ENCODE measurements around the gene HDGFL2.

HDGFL2 gene

GRCh38 chr19:4510435-4511255, 38.5 kb downstream of the HDGFL2 start:
- Histone ChIP-seq H3K4me1 (ENCODE audit: control insufficient read depth, insufficient read depth, low read length, unreplicated experiment) (peaks cover 8% of the 10 kb centered on the region), H3K27ac (ENCODE audit: low read depth, low read length) (no peak overlapping the region), H3K36me3 (ENCODE audit: insufficient read depth, low read length) (no peaks in the 10 kb centered on the region), H3K79me2 (ENCODE audit: control insufficient read depth, insufficient read depth, low read length, unreplicated experiment) (no peaks in the 10 kb centered on the region), H3K27me3 (ENCODE audit: insufficient read depth, low read length) (no peaks in the 10 kb centered on the region), H3K4me3 (ENCODE audit: low read depth, low read length) (no peak overlapping the region), H2AFZ (ENCODE audit: low read length, unreplicated experiment) (no peak overlapping the region)

- H3K4me3 ChIP-seq (ENCODE audit: low read depth, low read length) = no peak overlapping the region
- H3K27ac ChIP-seq (ENCODE audit: low read depth, low read length) = no peak overlapping the region
- no peaks in the 10 kb centered on the region for H3K79me2 ChIP-seq (ENCODE audit: control insufficient read depth, insufficient read depth, low read length, unreplicated experiment)
- no peak overlapping the region for H2AFZ ChIP-seq (ENCODE audit: low read length, unreplicated experiment)
- H3K27me3 ChIP-seq (ENCODE audit: insufficient read depth, low read length) = no peaks in the 10 kb centered on the region
- H3K36me3 ChIP-seq (ENCODE audit: insufficient read depth, low read length) = no peaks in the 10 kb centered on the region
- peaks cover 5% of the 10 kb centered on the region for H3K4me1 ChIP-seq (ENCODE audit: control insufficient read depth, insufficient read depth, low read length, unreplicated experiment)
Measured at GRCh38 chr19:4511300-4512054, 39.4 kb downstream of the HDGFL2 start.

GRCh38 chr19:4512070-4512469, 40.0 kb downstream of the HDGFL2 start:
- no peak overlapping the region for H2AFZ ChIP-seq (ENCODE audit: low read length, unreplicated experiment)
- no peaks in the 10 kb centered on the region for H3K36me3 ChIP-seq (ENCODE audit: insufficient read depth, low read length)
- no peaks in the 10 kb centered on the region for H3K79me2 ChIP-seq (ENCODE audit: control insufficient read depth, insufficient read depth, low read length, unreplicated experiment)
- H3K4me3 ChIP-seq (ENCODE audit: low read depth, low read length) = no peak overlapping the region
- H3K27ac ChIP-seq (ENCODE audit: low read depth, low read length) = no peak overlapping the region
- no peaks in the 10 kb centered on the region for H3K27me3 ChIP-seq (ENCODE audit: insufficient read depth, low read length)
- no peaks in the 10 kb centered on the region for H3K4me1 ChIP-seq (ENCODE audit: control insufficient read depth, insufficient read depth, low read length, unreplicated experiment)

GRCh38 chr19:4513248-4513647, 41.2 kb downstream of the HDGFL2 start:
- Histone ChIP-seq H3K79me2 (ENCODE audit: control insufficient read depth, insufficient read depth, low read length, unreplicated experiment) (no peaks in the 10 kb centered on the region), H3K4me1 (ENCODE audit: control insufficient read depth, insufficient read depth, low read length, unreplicated experiment) (peaks cover 2% of the 10 kb centered on the region), H3K27ac (ENCODE audit: low read depth, low read length) (no peak overlapping the region), H2AFZ (ENCODE audit: low read length, unreplicated experiment) (no peak overlapping the region), H3K27me3 (ENCODE audit: insufficient read depth, low read length) (no peaks in the 10 kb centered on the region), H3K4me3 (ENCODE audit: low read depth, low read length) (no peak overlapping the region), H3K36me3 (ENCODE audit: insufficient read depth, low read length) (no peaks in the 10 kb centered on the region)

- no peak overlapping the region for H3K4me3 ChIP-seq (ENCODE audit: low read depth, low read length)
- no peak overlapping the region for H3K27ac ChIP-seq (ENCODE audit: low read depth, low read length)
- no peaks in the 10 kb centered on the region for H3K36me3 ChIP-seq (ENCODE audit: insufficient read depth, low read length)
- no peaks in the 10 kb centered on the region for H3K27me3 ChIP-seq (ENCODE audit: insufficient read depth, low read length)
- no peaks in the 10 kb centered on the region for H3K79me2 ChIP-seq (ENCODE audit: control insufficient read depth, insufficient read depth, low read length, unreplicated experiment)
- peaks cover 5% of the 10 kb centered on the region for H3K4me1 ChIP-seq (ENCODE audit: control insufficient read depth, insufficient read depth, low read length, unreplicated experiment)
- H2AFZ ChIP-seq (ENCODE audit: low read length, unreplicated experiment) = no peak overlapping the region
Measured at GRCh38 chr19:4515732-4516131, 43.6 kb downstream of the HDGFL2 start.

GRCh38 chr19:4516199-4516938, 44.3 kb downstream of the HDGFL2 start:
- Histone ChIP-seq H3K27ac (ENCODE audit: low read depth, low read length) (no peak overlapping the region), H3K79me2 (ENCODE audit: control insufficient read depth, insufficient read depth, low read length, unreplicated experiment) (no peaks in the 10 kb centered on the region), H3K4me1 (ENCODE audit: control insufficient read depth, insufficient read depth, low read length, unreplicated experiment) (peaks cover 9% of the 10 kb centered on the region), H3K36me3 (ENCODE audit: insufficient read depth, low read length) (no peaks in the 10 kb centered on the region), H2AFZ (ENCODE audit: low read length, unreplicated experiment) (no peak overlapping the region), H3K27me3 (ENCODE audit: insufficient read depth, low read length) (no peaks in the 10 kb centered on the region), H3K4me3 (ENCODE audit: low read depth, low read length) (no peak overlapping the region)

- Histone ChIP-seq H3K4me1 (ENCODE audit: control insufficient read depth, insufficient read depth, low read length, unreplicated experiment) (peaks cover 15% of the 10 kb centered on the region), H3K4me3 (ENCODE audit: low read depth, low read length) (no peak overlapping the region), H3K27ac (ENCODE audit: low read depth, low read length) (no peak overlapping the region), H3K36me3 (ENCODE audit: insufficient read depth, low read length) (no peaks in the 10 kb centered on the region), H3K27me3 (ENCODE audit: insufficient read depth, low read length) (no peaks in the 10 kb centered on the region), H2AFZ (ENCODE audit: low read length, unreplicated experiment) (no peak overlapping the region), H3K79me2 (ENCODE audit: control insufficient read depth, insufficient read depth, low read length, unreplicated experiment) (no peaks in the 10 kb centered on the region)
Measured at GRCh38 chr19:4516939-4517300, 44.8 kb downstream of the HDGFL2 start.

- no peak overlapping the region for H3K4me3 ChIP-seq (ENCODE audit: low read depth, low read length)
- no peaks in the 10 kb centered on the region for H3K27me3 ChIP-seq (ENCODE audit: insufficient read depth, low read length)
- no peaks in the 10 kb centered on the region for H3K36me3 ChIP-seq (ENCODE audit: insufficient read depth, low read length)
- H3K4me1 ChIP-seq (ENCODE audit: control insufficient read depth, insufficient read depth, low read length, unreplicated experiment) = peaks cover 21% of the 10 kb centered on the region
- no peak overlapping the region for H3K27ac ChIP-seq (ENCODE audit: low read depth, low read length)
- H2AFZ ChIP-seq (ENCODE audit: low read length, unreplicated experiment) = no peak overlapping the region
- H3K79me2 ChIP-seq (ENCODE audit: control insufficient read depth, insufficient read depth, low read length, unreplicated experiment) = no peaks in the 10 kb centered on the region
Measured at GRCh38 chr19:4517451-4518057, 45.5 kb downstream of the HDGFL2 start.

GRCh38 chr19:4518345-4519171, 46.5 kb downstream of the HDGFL2 start, which contains the start of gene PLIN4:
Gene PLIN4 (minus strand): TSS chr19:4518486. CDS start chr19:4518272, 214 bp downstream.
- H3K27me3 ChIP-seq (ENCODE audit: insufficient read depth, low read length) = no peaks in the 10 kb centered on the region
- H3K27ac ChIP-seq (ENCODE audit: low read depth, low read length) = no peak within 1 kb of the TSS
- H3K79me2 ChIP-seq (ENCODE audit: control insufficient read depth, insufficient read depth, low read length, unreplicated experiment) = no peaks in the 10 kb centered on the region
- no peak within 1 kb of the TSS for H3K4me3 ChIP-seq (ENCODE audit: low read depth, low read length)
- H3K4me1 ChIP-seq (ENCODE audit: control insufficient read depth, insufficient read depth, low read length, unreplicated experiment) = peaks cover 21% of the 10 kb centered on the region
- H3K36me3 ChIP-seq (ENCODE audit: insufficient read depth, low read length) = no peaks in the 10 kb centered on the region
- H2AFZ ChIP-seq (ENCODE audit: low read length, unreplicated experiment) = no peak within 1 kb of the TSS

- H3K36me3 ChIP-seq (ENCODE audit: insufficient read depth, low read length) = no peaks in the 10 kb centered on the region
- peaks cover 21% of the 10 kb centered on the region for H3K4me1 ChIP-seq (ENCODE audit: control insufficient read depth, insufficient read depth, low read length, unreplicated experiment)
- H2AFZ ChIP-seq (ENCODE audit: low read length, unreplicated experiment) = no peak overlapping the region
- H3K79me2 ChIP-seq (ENCODE audit: control insufficient read depth, insufficient read depth, low read length, unreplicated experiment) = no peaks in the 10 kb centered on the region
- H3K27me3 ChIP-seq (ENCODE audit: insufficient read depth, low read length) = no peaks in the 10 kb centered on the region
- no peak overlapping the region for H3K27ac ChIP-seq (ENCODE audit: low read depth, low read length)
- no peak overlapping the region for H3K4me3 ChIP-seq (ENCODE audit: low read depth, low read length)
Measured at GRCh38 chr19:4519172-4519496, 47.0 kb downstream of the HDGFL2 start.

Data from ACC112 (cell line).